Epithelial cell of proximal tubule (primary cell): ENCODE measurements around the gene TLX1. TPM values are rescaled to one million over a fixed set of nuclear protein-coding genes. Genes with fewer than 3 reads are reported as not detected.

Source experiments
- DNase-seq: peaks from one replicate; pipeline ENCODE4 v3.0.0-alpha.2; 2011; ENCODE audit warnings: low read depth
- H3K4me3 ChIP-seq: 2 replicates; pipeline ENCODE4 v1.5.1; 2011; ENCODE audit warnings: low read depth, mild to moderate bottlenecking, low read length
- total RNA-seq: library from RNA; depleted of rRNA; stranded (reverse); fragments of >200 nt; gene quantifications from 2 replicates; pipeline ENCODE4 v1.2.3, GENCODE V29; 2015
- TF ChIP-seq, protein P1 (sequence below): conservative IDR thresholded peaks from 2 replicates; pipeline ENCODE4 v1.5.1; 2012; ENCODE audit warnings: low read depth, mild to moderate bottlenecking, low read length

TLX1 gene
- total RNA-seq, 1 donor from 2014 or later, result not detected

DNA sequence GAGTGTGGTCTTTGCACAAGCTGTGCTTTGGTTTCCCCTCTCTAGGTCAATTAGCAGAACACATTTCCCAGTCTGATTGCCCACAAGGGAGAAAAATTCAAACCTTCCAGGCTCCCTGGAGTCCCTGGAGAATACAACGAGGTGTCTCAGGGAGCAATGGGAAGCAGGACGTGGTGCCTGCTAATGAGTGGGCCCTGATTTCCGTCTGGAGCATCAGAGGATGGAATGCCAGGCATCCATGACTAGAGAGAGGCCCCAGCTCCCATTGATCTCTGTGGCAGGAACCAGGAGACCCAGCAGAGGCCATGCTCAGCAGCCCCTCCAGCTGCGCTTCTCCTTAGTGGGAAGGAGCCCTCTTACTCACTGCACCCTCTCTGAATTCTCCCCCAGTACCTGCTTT is 33.2 kb upstream of the TLX1 start:
- no peak overlapping the region for H3K4me3 ChIP-seq
- no peak for DNase-seq
- TF ChIP-seq, protein P1, sequence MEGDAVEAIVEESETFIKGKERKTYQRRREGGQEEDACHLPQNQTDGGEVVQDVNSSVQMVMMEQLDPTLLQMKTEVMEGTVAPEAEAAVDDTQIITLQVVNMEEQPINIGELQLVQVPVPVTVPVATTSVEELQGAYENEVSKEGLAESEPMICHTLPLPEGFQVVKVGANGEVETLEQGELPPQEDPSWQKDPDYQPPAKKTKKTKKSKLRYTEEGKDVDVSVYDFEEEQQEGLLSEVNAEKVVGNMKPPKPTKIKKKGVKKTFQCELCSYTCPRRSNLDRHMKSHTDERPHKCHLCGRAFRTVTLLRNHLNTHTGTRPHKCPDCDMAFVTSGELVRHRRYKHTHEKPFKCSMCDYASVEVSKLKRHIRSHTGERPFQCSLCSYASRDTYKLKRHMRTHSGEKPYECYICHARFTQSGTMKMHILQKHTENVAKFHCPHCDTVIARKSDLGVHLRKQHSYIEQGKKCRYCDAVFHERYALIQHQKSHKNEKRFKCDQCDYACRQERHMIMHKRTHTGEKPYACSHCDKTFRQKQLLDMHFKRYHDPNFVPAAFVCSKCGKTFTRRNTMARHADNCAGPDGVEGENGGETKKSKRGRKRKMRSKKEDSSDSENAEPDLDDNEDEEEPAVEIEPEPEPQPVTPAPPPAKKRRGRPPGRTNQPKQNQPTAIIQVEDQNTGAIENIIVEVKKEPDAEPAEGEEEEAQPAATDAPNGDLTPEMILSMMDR, result no peak

- TF ChIP-seq, protein P1, result no peak
- no peak for DNase-seq
- H3K4me3 ChIP-seq, result no peak overlapping the region
These were observed 31.2 kb upstream of the TLX1 start for GRCh38 chr10:101099901-101100300.

- DNase-seq, result no peak
- no peak overlapping the region for H3K4me3 ChIP-seq
- TF ChIP-seq, protein P1, result no peak
These were observed 29.7 kb upstream of the TLX1 start for GRCh38 chr10:101101372-101101881.

DNA sequence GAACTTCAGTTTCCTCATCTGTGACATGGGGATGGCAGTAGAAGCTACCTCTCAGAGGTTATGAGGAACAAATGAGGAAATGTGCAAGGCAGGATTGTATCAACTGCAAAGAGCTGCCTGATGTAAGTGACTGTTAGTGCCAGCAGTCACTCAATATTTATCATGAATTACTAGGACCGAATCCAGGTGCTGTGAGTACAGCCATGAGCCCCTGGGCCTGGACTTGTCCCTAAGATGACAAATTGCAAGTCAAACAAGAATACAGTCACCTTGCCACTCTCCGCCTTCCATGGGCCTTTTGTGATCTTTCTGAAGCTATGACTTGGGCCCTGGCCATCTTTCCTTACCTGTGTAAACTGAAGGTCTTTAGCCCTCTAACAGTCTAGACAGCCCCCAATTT is 27.7 kb upstream of the TLX1 start:
- no peak overlapping the region for H3K4me3 ChIP-seq
- no peak for DNase-seq
- TF ChIP-seq, protein P1, result no peak

GRCh38 chr10:101106351-101106750 is 24.7 kb upstream of the TLX1 start:
- DNase-seq, result no peak
- TF ChIP-seq, protein P1, result no peak
- H3K4me3 ChIP-seq, result no peak overlapping the region

- H3K4me3 ChIP-seq, result no peak overlapping the region
- TF ChIP-seq, protein P1, result no peak
- no peak for DNase-seq
These were observed 23.3 kb upstream of the TLX1 start for GRCh38 chr10:101107771-101108170.

DNA sequence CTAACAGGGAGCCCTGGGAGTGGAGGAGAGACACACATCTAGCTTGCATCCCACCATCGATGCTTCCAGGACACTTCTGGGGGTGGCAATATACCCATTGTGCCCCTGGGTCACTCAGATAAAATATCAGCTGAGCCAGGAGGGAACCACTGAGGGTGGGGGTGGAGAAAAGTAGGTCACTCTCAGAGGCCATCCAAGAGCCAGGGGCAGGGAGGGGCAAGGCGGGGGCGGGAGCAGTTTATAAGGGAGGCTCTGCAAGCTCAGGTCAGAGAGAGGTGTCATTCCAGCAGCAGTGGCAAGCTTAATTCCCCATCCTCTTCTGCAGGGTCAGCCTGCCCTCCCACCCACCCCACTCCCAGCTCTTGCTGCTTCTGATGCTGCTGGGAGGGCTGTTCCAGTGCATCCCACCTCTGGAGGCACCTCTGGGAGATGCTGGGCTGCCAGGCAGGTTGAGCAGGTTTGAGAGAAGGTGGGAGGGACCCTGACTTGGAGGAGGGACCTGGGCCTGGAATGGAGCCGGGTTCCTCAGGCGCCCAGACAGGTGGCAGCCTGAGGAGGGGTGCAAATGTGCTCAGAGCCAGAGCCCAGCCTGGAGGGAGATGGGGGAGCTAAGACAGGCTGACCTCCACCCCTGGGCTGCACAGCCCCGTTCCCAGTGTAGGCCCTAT is 20.1 kb upstream of the TLX1 start:
- TF ChIP-seq, protein P1, result no peak
- no peak overlapping the region for H3K4me3 ChIP-seq
- DNase-seq, result no peak
